OCI-LY7 (cell line): Measurements from ENCODE around the gene DUOX2.

ENCODE experiments used
- EZH2phosphoT487 ChIP-seq: fragments of 200-600 bp; sonication (generic); IDR thresholded peaks from 2 replicates; pipeline ENCODE4 v1.6.1; 2018; ENCODE audit warnings: low read depth, borderline replicate concordance, mild to moderate bottlenecking, mixed run types, antibody characterized with exemption, low read length, moderate library complexity, mixed read lengths
- TF ChIP-seq, protein P1 (sequence below): fragments of 200-600 bp; sonication (generic); conservative IDR thresholded peaks from 2 replicates; pipeline ENCODE4 v1.5.1; 2014; ENCODE audit warnings: mild to moderate bottlenecking, antibody characterized with exemption, low read length, moderate library complexity, mixed read lengths

DNA sequence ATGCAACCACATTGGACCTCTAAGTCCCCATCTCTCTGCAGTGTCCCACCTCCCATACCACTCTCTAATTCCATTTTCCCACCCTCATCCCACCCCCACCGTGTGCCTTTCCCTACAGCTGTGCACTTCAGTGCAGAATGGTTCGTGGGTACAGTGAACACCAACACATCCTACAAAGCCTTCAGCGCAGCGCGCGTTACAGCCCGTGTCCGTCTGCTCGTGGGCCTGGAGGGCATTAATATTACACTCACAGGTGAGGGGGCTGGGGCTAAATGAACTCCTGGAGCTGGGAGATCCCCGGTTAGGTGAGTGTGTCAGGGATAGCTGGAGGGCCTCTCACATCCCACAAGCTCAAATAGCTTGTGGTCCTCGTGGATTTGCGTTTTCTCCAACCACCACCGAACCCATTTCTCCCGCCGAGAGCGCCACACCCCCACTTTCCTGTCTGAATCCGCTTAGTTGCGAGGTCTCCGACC is 2.1 kb upstream of the DUOX2 start:
- TF ChIP-seq, protein P1, sequence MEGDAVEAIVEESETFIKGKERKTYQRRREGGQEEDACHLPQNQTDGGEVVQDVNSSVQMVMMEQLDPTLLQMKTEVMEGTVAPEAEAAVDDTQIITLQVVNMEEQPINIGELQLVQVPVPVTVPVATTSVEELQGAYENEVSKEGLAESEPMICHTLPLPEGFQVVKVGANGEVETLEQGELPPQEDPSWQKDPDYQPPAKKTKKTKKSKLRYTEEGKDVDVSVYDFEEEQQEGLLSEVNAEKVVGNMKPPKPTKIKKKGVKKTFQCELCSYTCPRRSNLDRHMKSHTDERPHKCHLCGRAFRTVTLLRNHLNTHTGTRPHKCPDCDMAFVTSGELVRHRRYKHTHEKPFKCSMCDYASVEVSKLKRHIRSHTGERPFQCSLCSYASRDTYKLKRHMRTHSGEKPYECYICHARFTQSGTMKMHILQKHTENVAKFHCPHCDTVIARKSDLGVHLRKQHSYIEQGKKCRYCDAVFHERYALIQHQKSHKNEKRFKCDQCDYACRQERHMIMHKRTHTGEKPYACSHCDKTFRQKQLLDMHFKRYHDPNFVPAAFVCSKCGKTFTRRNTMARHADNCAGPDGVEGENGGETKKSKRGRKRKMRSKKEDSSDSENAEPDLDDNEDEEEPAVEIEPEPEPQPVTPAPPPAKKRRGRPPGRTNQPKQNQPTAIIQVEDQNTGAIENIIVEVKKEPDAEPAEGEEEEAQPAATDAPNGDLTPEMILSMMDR: no peak
- TF ChIP-seq EZH2phosphoT487: no peak
